Measurements from ENCODE around the gene DNAAF3.
A peak's percentile ranks its signal among the peaks of the same experiment; 100 is the strongest.

Gene DNAAF3

GRCh38 chr19:55119053-55119452 is 47.4 kb downstream of the DNAAF3 start:
- no peak for DNase-seq (ENCODE audit: low read depth)
- TF ChIP-seq CTCF (conservative IDR thresholded peaks at IDR 0.05; ENCODE audit: low read depth, low read length), result no peak

GRCh38 chr19:55118401-55118991 is 47.9 kb downstream of the DNAAF3 start:
- no peak for TF ChIP-seq CTCF (conservative IDR thresholded peaks at IDR 0.05; ENCODE audit: low read depth, low read length)
- peak overlapping the region; percentile 76 for H3K4me3 ChIP-seq (ENCODE audit: low read length)
- DNase-seq (ENCODE audit: low read depth), result no peak

More at GRCh38 chr19:55119053-55119452, 47.4 kb downstream of the DNAAF3 start:
- H3K4me3 ChIP-seq (ENCODE audit: low read length), result no peak overlapping the region

- no peak for TF ChIP-seq CTCF (conservative IDR thresholded peaks at IDR 0.05; ENCODE audit: low read depth, low read length)
- peak overlapping the region; percentile 76 for H3K4me3 ChIP-seq (ENCODE audit: low read length)
- DNase-seq (ENCODE audit: low read depth), result peak; percentile 96
Observed at GRCh38 chr19:55117663-55118391, 48.6 kb downstream of the DNAAF3 start.

- H3K4me3 ChIP-seq (ENCODE audit: low read length), result peak within 1 kb of the TSS; percentile 93
- no peak for DNase-seq (ENCODE audit: low read depth)
- TF ChIP-seq CTCF (conservative IDR thresholded peaks at IDR 0.05; ENCODE audit: low read depth, low read length), result no peak
Observed at GRCh38 chr19:55116859-55117662, 49.4 kb downstream of the DNAAF3 start, which contains the start of gene PPP1R12C. Gene PPP1R12C, minus strand, starts transcription at chr19:55117637. Its CDS starts 94 bp downstream, at chr19:55117543.

GRCh38 chr19:55116232-55116858 is 50.1 kb downstream of the DNAAF3 start:
- DNase-seq (ENCODE audit: low read depth), result no peak
- peak; percentile 1 for TF ChIP-seq CTCF (conservative IDR thresholded peaks at IDR 0.05; ENCODE audit: low read depth, low read length)
- H3K4me3 ChIP-seq (ENCODE audit: low read length), result peak overlapping the region; percentile 93

DNA sequence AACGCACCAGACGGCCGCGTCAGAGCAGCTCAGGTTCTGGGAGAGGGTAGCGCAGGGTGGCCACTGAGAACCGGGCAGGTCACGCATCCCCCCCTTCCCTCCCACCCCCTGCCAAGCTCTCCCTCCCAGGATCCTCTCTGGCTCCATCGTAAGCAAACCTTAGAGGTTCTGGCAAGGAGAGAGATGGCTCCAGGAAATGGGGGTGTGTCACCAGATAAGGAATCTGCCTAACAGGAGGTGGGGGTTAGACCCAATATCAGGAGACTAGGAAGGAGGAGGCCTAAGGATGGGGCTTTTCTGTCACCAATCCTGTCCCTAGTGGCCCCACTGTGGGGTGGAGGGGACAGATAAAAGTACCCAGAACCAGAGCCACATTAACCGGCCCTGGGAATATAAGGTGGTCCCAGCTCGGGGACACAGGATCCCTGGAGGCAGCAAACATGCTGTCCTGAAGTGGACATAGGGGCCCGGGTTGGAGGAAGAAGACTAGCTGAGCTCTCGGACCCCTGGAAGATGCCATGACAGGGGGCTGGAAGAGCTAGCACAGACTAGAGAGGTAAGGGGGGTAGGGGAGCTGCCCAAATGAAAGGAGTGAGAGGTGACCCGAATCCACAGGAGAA is 50.9 kb downstream of the DNAAF3 start:
- DNase-seq (ENCODE audit: low read depth), result no peak
- TF ChIP-seq CTCF (conservative IDR thresholded peaks at IDR 0.05; ENCODE audit: low read depth, low read length), result no peak

More for the DNA sequence above, 50.9 kb downstream of the DNAAF3 start:
- peak overlapping the region; percentile 93 for H3K4me3 ChIP-seq (ENCODE audit: low read length)

Data from retinal pigment epithelial cell (primary cell).